Uterus (tissue), 4 donors: ENCODE results near the gene BACH2. TPM values are rescaled to one million over a fixed set of nuclear protein-coding genes. Genes with fewer than 3 reads are reported as not detected.

Experiments used
- DNase-seq, 2 donors: peaks; one replicate each; pipeline ENCODE4 v3.0.0-alpha.2; 2019 to 2020
- H3K27ac ChIP-seq, 2 donors: fragments of 200-600 bp; sonication (generic); 1 replicate in 1 of 2; 2 replicates in 1 of 2; pipeline ENCODE4 v1.5.1; 2016 to 2018
- H3K27me3 ChIP-seq, 2 donors: fragments of 200-600 bp; sonication (generic); one replicate each; pipeline ENCODE4 v1.5.1; 2018 to 2019; ENCODE audit warnings: control low read depth in 1 of 2
- H3K36me3 ChIP-seq, 2 donors: fragments of 200-600 bp; sonication (generic); one replicate each; pipeline ENCODE4 v1.5.1; 2019; ENCODE audit warnings: control low read depth in 1 of 2
- H3K4me1 ChIP-seq, 2 donors: fragments of 200-600 bp; sonication (generic); one replicate each; pipeline ENCODE4 v1.5.1; 2018 to 2019; ENCODE audit warnings: control low read depth in 1 of 2
- H3K4me3 ChIP-seq, 2 donors: fragments of 200-600 bp; sonication (generic); 1 replicate in 1 of 2; 2 replicates in 1 of 2; pipeline ENCODE4 v1.5.1; 2018 to 2019; ENCODE audit warnings: mild to moderate bottlenecking in 1 of 2
- H3K9me3 ChIP-seq, 2 donors: fragments of 200-600 bp; sonication (generic); one replicate each; pipeline ENCODE4 v1.5.1; 2019; ENCODE audit warnings: control low read depth in 1 of 2
- CTCF ChIP-seq, 4 experiments: fragments of 200-600 bp in 2 of 4; fragments of 450-650 bp in 2 of 4; sonication (generic) in 2 of 4; IDR thresholded peaks; one replicate each; pipeline ENCODE4 v1.5.1; 2016 to 2019; ENCODE audit warnings: antibody characterized with exemption in 4 of 4, mild to moderate bottlenecking in 2 of 4, moderate library complexity in 1 of 4
- POLR2A ChIP-seq, 2 donors: fragments of 450-650 bp; IDR thresholded peaks; one replicate each; pipeline ENCODE4 v1.6.1; 2016; ENCODE audit warnings: antibody characterized with exemption in 2 of 2, mild to moderate bottlenecking in 1 of 2, moderate library complexity in 1 of 2
- intact Hi-C: fragments of 100-400 bp; cut with DNase I; formaldehyde crosslinking; loops from one replicate; pipeline ENCODE4 v1.15.1; 2023; ENCODE audit warnings: low total_unique reads
- total RNA-seq, 4 donors: library from RNA; depleted of rRNA in 3 of 4; stranded (reverse); fragments of >200 nt in 3 of 4; gene quantifications; one replicate each; pipeline versions ENCODE4 v1.1.0 to v1.2.4, GENCODE V29; 2014 to 2023
- donor health status: DM: yes; HTN: yes; CAD: no.

BACH2 gene
- total RNA-seq, 4 donors from 2014 or later: 1.3 to 15.0 (median 9.7) TPM

- H3K27ac ChIP-seq: peak overlapping the region; percentile 17 to 36
- H3K4me1 ChIP-seq: peaks cover 0 to 7% of the 10 kb centered on the region in 2 donors
- intact Hi-C loops: no loop called here
- no peak for TF ChIP-seq CTCF (IDR thresholded peaks at IDR 0.05)
- no peak for TF ChIP-seq POLR2A (IDR thresholded peaks at IDR 0.05)
- H3K27me3 ChIP-seq: no peaks in the 10 kb centered on the region
- H3K9me3 ChIP-seq: no peaks in the 10 kb centered on the region
- H3K4me3 ChIP-seq: no peak overlapping the region
- DNase-seq: no peak
- no peaks in the 10 kb centered on the region for H3K36me3 ChIP-seq
Measured at GRCh38 chr6:90194371-90194841, 102.2 kb downstream of the BACH2 start.

- TF ChIP-seq CTCF (IDR thresholded peaks at IDR 0.05) (no peak), POLR2A (IDR thresholded peaks at IDR 0.05) (no peak)
- intact Hi-C loops: no loop called here
Measured at GRCh38 chr6:90193359-90193758, 103.3 kb downstream of the BACH2 start.

GRCh38 chr6:90192857-90193256 is 103.8 kb downstream of the BACH2 start:
- no peak for TF ChIP-seq POLR2A (IDR thresholded peaks at IDR 0.05)
- no peak for TF ChIP-seq CTCF (IDR thresholded peaks at IDR 0.05)
- H3K4me3 ChIP-seq: no peak overlapping the region
- intact Hi-C loops: no loop called here
- no peak for DNase-seq
- no peak overlapping the region for H3K27ac ChIP-seq
- no peaks in the 10 kb centered on the region for H3K36me3 ChIP-seq
- H3K27me3 ChIP-seq: no peaks in the 10 kb centered on the region
- no peaks in the 10 kb centered on the region for H3K9me3 ChIP-seq
- peaks cover 0 to 7% of the 10 kb centered on the region in 2 donors for H3K4me1 ChIP-seq

More at GRCh38 chr6:90193359-90193758, 103.3 kb downstream of the BACH2 start:
- no peak overlapping the region for H3K4me3 ChIP-seq
- no peaks in the 10 kb centered on the region for H3K27me3 ChIP-seq
- no peak for DNase-seq
- H3K27ac ChIP-seq: no peak overlapping the region
- H3K9me3 ChIP-seq: no peaks in the 10 kb centered on the region
- H3K4me1 ChIP-seq: peaks cover 0 to 7% of the 10 kb centered on the region in 2 donors
- no peaks in the 10 kb centered on the region for H3K36me3 ChIP-seq

- Histone ChIP-seq H3K27me3 (no peaks in the 10 kb centered on the region), H3K27ac (no peak overlapping the region), H3K9me3 (no peaks in the 10 kb centered on the region), H3K4me1 (no peaks in the 10 kb centered on the region), H3K36me3 (no peaks in the 10 kb centered on the region), H3K4me3 (no peak overlapping the region)
- TF ChIP-seq POLR2A (IDR thresholded peaks at IDR 0.05): no peak
- TF ChIP-seq CTCF (IDR thresholded peaks at IDR 0.05): no peak
- no peak for DNase-seq
- intact Hi-C loops: no loop called here
Measured at GRCh38 chr6:90190752-90191395, 105.8 kb downstream of the BACH2 start.

GRCh38 chr6:90190131-90190530 is 106.5 kb downstream of the BACH2 start:
- H3K27ac ChIP-seq: no peak overlapping the region

More at GRCh38 chr6:90190131-90190530, 106.5 kb downstream of the BACH2 start:
- no peak for DNase-seq
- Histone ChIP-seq H3K9me3 (no peaks in the 10 kb centered on the region), H3K36me3 (no peaks in the 10 kb centered on the region), H3K4me3 (no peak overlapping the region), H3K4me1 (no peaks in the 10 kb centered on the region), H3K27me3 (no peaks in the 10 kb centered on the region)
- intact Hi-C loops: no loop called here
- TF ChIP-seq CTCF (IDR thresholded peaks at IDR 0.05) (no peak), POLR2A (IDR thresholded peaks at IDR 0.05) (no peak)
